HL-60 (cell line): ENCODE measurements around the gene ADAT3.

ENCODE experiments used
- DNase-seq, 2 experiments: peaks; one replicate each; pipeline ENCODE4 v3.0.0-alpha.2; 2010 to 2020; ENCODE audit warnings: low read depth in 1 of 2, low spot score in 1 of 2
- H3K27ac ChIP-seq: fragments of 250-450 bp; sonication (Bioruptor Pico); replicated peaks from 2 replicates; pipeline ENCODE4 v1.5.1; 2020; ENCODE audit warnings: mild to moderate bottlenecking, moderate library complexity
- H3K27me3 ChIP-seq: fragments of 250-450 bp; sonication (Bioruptor Pico); 2 replicates; pipeline ENCODE4 v1.5.1; 2021; ENCODE audit warnings: mild to moderate bottlenecking, moderate library complexity; ENCODE audit not compliant: insufficient read depth, poor library complexity, severe bottlenecking
- H3K4me3 ChIP-seq: replicated peaks from 2 replicates; pipeline ENCODE4 v1.5.1; 2011; ENCODE audit warnings: mild to moderate bottlenecking, control low read depth, low read length; ENCODE audit not compliant: insufficient read depth
- GABPA ChIP-seq: IDR thresholded peaks from 2 replicates; pipeline ENCODE4 v1.6.1; 2012; ENCODE audit warnings: low read depth
- POLR2AphosphoS5 ChIP-seq: IDR thresholded peaks from 2 replicates; pipeline ENCODE4 v1.6.1; 2012; ENCODE audit warnings: low read depth
- SPI1 ChIP-seq: IDR thresholded peaks from 2 replicates; pipeline ENCODE4 v1.6.1; 2012; ENCODE audit warnings: low read depth, mild to moderate bottlenecking, borderline replicate concordance
- TF ChIP-seq, protein P1 (sequence below): IDR thresholded peaks from one replicate; pipeline ENCODE4 v1.5.1; 2011; ENCODE audit warnings: low read length, control low read depth, inconsistent platforms; ENCODE audit not compliant: insufficient read depth
- TF ChIP-seq, protein P2 (sequence below): IDR thresholded peaks from 2 replicates; pipeline ENCODE4 v1.6.1; 2012; ENCODE audit warnings: low read depth; ENCODE audit not compliant: insufficient replicate concordance

ADAT3 gene

GRCh38 chr19:1888385-1888784, 16.8 kb upstream of the ADAT3 start:
- Histone ChIP-seq H3K27me3 (no peaks in the 10 kb centered on the region), H3K4me3 (no peak overlapping the region), H3K27ac (no peak overlapping the region)
- no peak for DNase-seq
- no peak for TF ChIP-seq GABPA
- TF ChIP-seq POLR2AphosphoS5, result no peak
- TF ChIP-seq, protein P1, sequence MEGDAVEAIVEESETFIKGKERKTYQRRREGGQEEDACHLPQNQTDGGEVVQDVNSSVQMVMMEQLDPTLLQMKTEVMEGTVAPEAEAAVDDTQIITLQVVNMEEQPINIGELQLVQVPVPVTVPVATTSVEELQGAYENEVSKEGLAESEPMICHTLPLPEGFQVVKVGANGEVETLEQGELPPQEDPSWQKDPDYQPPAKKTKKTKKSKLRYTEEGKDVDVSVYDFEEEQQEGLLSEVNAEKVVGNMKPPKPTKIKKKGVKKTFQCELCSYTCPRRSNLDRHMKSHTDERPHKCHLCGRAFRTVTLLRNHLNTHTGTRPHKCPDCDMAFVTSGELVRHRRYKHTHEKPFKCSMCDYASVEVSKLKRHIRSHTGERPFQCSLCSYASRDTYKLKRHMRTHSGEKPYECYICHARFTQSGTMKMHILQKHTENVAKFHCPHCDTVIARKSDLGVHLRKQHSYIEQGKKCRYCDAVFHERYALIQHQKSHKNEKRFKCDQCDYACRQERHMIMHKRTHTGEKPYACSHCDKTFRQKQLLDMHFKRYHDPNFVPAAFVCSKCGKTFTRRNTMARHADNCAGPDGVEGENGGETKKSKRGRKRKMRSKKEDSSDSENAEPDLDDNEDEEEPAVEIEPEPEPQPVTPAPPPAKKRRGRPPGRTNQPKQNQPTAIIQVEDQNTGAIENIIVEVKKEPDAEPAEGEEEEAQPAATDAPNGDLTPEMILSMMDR, result no peak

DNA sequence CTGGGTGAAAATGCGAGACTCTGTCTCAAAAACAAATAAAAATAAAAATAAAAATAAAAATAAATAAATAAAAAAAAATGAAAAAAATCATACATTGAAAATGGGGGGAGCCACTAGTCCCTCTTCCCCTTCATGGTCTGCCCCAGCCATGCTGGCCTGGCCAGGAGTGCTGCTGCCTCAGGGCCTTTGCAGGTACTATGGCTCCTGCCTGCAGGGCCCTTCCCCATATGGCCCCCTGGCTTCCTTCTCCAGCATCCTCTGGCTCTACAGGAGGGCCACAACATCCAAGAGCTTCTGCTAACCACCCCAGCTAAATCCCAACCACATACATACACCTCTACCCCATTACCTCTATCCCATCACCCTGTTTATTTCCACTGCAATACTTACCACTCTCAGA, 15.3 kb upstream of the ADAT3 start:
- no peaks in the 10 kb centered on the region for H3K27me3 ChIP-seq
- no peak for DNase-seq
- no peak for TF ChIP-seq GABPA
- TF ChIP-seq, protein P1, result no peak
- TF ChIP-seq POLR2AphosphoS5, result no peak
- no peak for TF ChIP-seq SPI1
- TF ChIP-seq, protein P2, sequence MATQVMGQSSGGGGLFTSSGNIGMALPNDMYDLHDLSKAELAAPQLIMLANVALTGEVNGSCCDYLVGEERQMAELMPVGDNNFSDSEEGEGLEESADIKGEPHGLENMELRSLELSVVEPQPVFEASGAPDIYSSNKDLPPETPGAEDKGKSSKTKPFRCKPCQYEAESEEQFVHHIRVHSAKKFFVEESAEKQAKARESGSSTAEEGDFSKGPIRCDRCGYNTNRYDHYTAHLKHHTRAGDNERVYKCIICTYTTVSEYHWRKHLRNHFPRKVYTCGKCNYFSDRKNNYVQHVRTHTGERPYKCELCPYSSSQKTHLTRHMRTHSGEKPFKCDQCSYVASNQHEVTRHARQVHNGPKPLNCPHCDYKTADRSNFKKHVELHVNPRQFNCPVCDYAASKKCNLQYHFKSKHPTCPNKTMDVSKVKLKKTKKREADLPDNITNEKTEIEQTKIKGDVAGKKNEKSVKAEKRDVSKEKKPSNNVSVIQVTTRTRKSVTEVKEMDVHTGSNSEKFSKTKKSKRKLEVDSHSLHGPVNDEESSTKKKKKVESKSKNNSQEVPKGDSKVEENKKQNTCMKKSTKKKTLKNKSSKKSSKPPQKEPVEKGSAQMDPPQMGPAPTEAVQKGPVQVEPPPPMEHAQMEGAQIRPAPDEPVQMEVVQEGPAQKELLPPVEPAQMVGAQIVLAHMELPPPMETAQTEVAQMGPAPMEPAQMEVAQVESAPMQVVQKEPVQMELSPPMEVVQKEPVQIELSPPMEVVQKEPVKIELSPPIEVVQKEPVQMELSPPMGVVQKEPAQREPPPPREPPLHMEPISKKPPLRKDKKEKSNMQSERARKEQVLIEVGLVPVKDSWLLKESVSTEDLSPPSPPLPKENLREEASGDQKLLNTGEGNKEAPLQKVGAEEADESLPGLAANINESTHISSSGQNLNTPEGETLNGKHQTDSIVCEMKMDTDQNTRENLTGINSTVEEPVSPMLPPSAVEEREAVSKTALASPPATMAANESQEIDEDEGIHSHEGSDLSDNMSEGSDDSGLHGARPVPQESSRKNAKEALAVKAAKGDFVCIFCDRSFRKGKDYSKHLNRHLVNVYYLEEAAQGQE, result no peak
- no peak overlapping the region for H3K27ac ChIP-seq
- H3K4me3 ChIP-seq, result no peak overlapping the region

GRCh38 chr19:1893791-1894190, 11.4 kb upstream of the ADAT3 start:
- DNase-seq, result no peak

DNA sequence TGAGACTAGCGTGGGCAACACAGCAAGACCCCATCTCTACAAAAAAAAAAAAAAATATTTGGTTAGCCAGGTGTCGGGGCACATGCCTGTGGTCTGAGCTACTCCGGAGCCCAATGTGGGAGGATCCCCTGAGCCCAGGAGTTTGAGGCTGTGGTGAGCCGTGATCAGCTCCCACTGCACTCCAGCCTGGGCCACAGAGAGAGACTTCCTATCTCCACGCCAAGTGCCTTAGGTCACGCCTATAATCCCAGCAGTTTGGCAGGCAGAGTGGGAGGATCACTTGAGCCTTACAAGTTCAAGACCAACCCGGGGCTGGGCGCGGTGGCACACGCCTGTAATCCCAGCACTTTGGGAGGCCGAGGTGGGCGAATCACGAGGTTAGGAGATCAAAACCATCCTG, 8.7 kb upstream of the ADAT3 start:
- TF ChIP-seq POLR2AphosphoS5 (no peak), SPI1 (no peak), GABPA (no peak)
- TF ChIP-seq, protein P2, result no peak
- TF ChIP-seq, protein P1, result no peak
- Histone ChIP-seq H3K27ac (peak overlapping the region; percentile 76), H3K27me3 (no peaks in the 10 kb centered on the region), H3K4me3 (no peak overlapping the region)
- peak in 1 of 2 experiments; percentile 33 for DNase-seq

More at GRCh38 chr19:1893791-1894190, 11.4 kb upstream of the ADAT3 start:
- Histone ChIP-seq H3K4me3 (no peak overlapping the region), H3K27ac (no peak overlapping the region), H3K27me3 (no peaks in the 10 kb centered on the region)
- TF ChIP-seq POLR2AphosphoS5, result no peak
- no peak for TF ChIP-seq SPI1
- no peak for TF ChIP-seq GABPA
- TF ChIP-seq, protein P2, result no peak
